ENCODE data around the gene GPRIN3.

The GPRIN3 gene

DNA sequence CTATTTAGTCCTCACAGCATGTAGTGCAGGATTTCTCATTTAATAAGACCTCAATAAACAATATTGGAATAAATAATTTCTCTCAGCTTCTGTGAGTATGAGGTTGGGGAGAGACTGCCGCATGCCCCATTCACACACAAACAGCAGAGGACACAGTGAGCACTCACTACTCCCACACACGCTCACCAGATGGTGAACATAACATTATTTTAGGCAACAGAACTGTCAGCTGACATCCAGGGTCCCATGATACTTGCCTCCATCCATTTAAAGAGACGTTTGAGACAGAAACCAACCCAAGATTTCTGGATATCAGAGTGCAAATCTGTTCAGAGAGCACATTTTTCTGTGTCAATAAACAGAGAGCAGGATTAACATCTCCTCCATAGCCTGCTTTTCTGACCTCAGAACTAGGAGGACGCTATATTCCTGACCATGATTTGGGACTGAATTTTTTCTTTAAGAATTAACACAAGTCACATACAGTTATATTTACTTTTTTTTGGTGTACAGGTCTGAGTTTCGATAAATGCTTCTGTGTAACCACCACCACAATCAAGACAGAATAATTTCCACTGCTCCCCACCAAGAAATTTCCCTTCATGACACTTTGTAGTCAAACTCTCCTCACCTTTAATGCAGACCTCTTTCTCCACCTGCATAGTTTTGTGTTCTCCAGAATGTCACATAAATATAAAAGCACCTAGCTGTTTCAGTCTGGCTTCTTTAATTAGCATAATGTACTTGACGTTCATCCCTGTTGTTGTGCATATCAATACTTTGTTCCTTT, 16.7 kb downstream of the GPRIN3 start:
- no peak overlapping the region for H3K9ac ChIP-seq (ENCODE audit: low read length)
- H3K4me1 ChIP-seq (ENCODE audit: control insufficient read depth, insufficient read depth, low read length), result no peaks in the 10 kb centered on the region
- no peaks in the 10 kb centered on the region for H3K27me3 ChIP-seq (ENCODE audit: control insufficient read depth, insufficient read depth, low read length)
- no peak overlapping the region for H3K27ac ChIP-seq (ENCODE audit: low read depth, low read length)
- peaks cover 9% of the 10 kb centered on the region; the same call in 1 of the 2 replicates for H3K9me3 ChIP-seq (ENCODE audit: control insufficient read depth, insufficient read depth, low read depth, low read length)
- no peak overlapping the region for H3K4me3 ChIP-seq (ENCODE audit: low read depth, low read length)
- no peaks in the 10 kb centered on the region for H3K36me3 ChIP-seq (ENCODE audit: control insufficient read depth, insufficient read depth, low read length)

GRCh38 chr4:89289312-89289711, 18.3 kb downstream of the GPRIN3 start:
- H3K4me1 ChIP-seq (ENCODE audit: control insufficient read depth, insufficient read depth, low read length), result peaks cover 7% of the 10 kb centered on the region; the same call in 1 of the 2 replicates
- peaks cover 9% of the 10 kb centered on the region; the same call in 1 of the 2 replicates for H3K9me3 ChIP-seq (ENCODE audit: control insufficient read depth, insufficient read depth, low read depth, low read length)
- H3K4me3 ChIP-seq (ENCODE audit: low read depth, low read length), result no peak overlapping the region
- no peak overlapping the region for H3K9ac ChIP-seq (ENCODE audit: low read length)
- H3K36me3 ChIP-seq (ENCODE audit: control insufficient read depth, insufficient read depth, low read length), result no peaks in the 10 kb centered on the region
- H3K27ac ChIP-seq (ENCODE audit: low read depth, low read length), result no peak overlapping the region
- H3K27me3 ChIP-seq (ENCODE audit: control insufficient read depth, insufficient read depth, low read length), result no peaks in the 10 kb centered on the region

DNA sequence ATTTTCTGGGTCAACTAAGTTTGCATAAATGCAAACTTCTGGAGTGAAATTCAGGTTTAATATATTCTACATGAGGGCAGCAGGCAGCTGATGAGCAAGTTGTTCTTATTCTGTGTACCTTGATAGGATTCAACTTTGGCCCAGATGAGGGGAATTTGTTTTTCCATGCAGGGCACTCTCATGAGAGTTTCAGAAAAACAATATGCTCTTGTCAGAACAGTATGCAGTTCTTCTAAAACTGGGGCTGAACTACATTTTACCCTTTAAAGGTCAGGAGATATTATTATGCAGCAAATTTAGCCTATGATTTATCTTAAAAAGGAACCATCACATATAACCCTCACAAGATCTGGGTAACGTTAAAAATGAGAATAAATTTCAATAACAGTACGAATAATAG, 19.2 kb downstream of the GPRIN3 start:
- peaks cover 9% of the 10 kb centered on the region; the same call in 1 of the 2 replicates for H3K9me3 ChIP-seq (ENCODE audit: control insufficient read depth, insufficient read depth, low read depth, low read length)

DNA sequence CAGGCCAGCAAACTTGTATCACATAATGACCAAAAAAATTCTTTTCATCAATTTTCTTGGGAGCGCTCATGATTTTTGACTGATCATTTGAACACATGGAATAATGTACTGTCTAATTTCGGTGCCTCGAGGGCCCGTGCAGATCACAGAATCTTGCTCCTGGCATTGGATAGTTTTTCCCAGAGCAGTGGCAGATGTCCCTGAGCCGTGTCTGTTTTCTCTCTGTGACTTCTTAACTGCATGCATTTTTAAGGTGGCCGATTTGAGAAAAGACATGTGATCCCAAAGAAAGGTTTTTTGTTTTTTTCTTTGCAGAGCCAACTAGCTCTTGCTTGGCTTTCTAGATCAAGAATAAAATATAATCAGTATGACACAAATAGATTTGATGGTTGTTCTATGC, 19.7 kb downstream of the GPRIN3 start:
- no peak overlapping the region for H3K27ac ChIP-seq (ENCODE audit: low read depth, low read length)
- peaks cover 11% of the 10 kb centered on the region; the same call in 1 of the 2 replicates for H3K4me1 ChIP-seq (ENCODE audit: control insufficient read depth, insufficient read depth, low read length)
- no peaks in the 10 kb centered on the region for H3K36me3 ChIP-seq (ENCODE audit: control insufficient read depth, insufficient read depth, low read length)
- H3K4me3 ChIP-seq (ENCODE audit: low read depth, low read length), result no peak overlapping the region
- H3K9me3 ChIP-seq (ENCODE audit: control insufficient read depth, insufficient read depth, low read depth, low read length), result peaks cover 9% of the 10 kb centered on the region; the same call in 1 of the 2 replicates
- H3K27me3 ChIP-seq (ENCODE audit: control insufficient read depth, insufficient read depth, low read length), result no peaks in the 10 kb centered on the region
- no peak overlapping the region for H3K9ac ChIP-seq (ENCODE audit: low read length)

More for the DNA sequence above, 19.2 kb downstream of the GPRIN3 start:
- H3K9ac ChIP-seq (ENCODE audit: low read length), result no peak overlapping the region
- H3K36me3 ChIP-seq (ENCODE audit: control insufficient read depth, insufficient read depth, low read length), result no peaks in the 10 kb centered on the region
- H3K27ac ChIP-seq (ENCODE audit: low read depth, low read length), result no peak overlapping the region
- H3K27me3 ChIP-seq (ENCODE audit: control insufficient read depth, insufficient read depth, low read length), result no peaks in the 10 kb centered on the region
- no peak overlapping the region for H3K4me3 ChIP-seq (ENCODE audit: low read depth, low read length)
- H3K4me1 ChIP-seq (ENCODE audit: control insufficient read depth, insufficient read depth, low read length), result peaks cover 11% of the 10 kb centered on the region; the same call in 1 of the 2 replicates

DNA sequence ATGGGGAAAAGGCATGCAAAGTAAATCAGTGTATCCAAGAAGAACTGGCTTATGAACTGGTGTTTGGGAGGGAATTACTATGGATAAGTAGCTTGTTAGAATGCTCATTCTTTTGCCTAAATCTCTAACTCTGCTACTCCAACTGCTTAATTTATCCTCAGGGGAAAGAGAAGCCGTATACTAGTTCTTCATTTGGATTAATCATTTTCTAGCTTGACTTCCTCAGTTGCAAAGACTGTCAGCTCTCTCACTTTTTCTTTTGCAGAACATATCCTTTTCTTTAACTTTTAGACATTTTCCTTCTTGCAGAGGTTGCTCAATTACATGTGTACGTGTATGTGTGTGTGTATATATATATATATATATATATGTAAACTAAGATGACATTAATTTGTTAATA, 21.9 kb downstream of the GPRIN3 start:
- Histone ChIP-seq H3K9ac (ENCODE audit: low read length) (no peak overlapping the region), H3K4me1 (ENCODE audit: control insufficient read depth, insufficient read depth, low read length) (peaks cover 11% of the 10 kb centered on the region; the same call in 1 of the 2 replicates)

DNA sequence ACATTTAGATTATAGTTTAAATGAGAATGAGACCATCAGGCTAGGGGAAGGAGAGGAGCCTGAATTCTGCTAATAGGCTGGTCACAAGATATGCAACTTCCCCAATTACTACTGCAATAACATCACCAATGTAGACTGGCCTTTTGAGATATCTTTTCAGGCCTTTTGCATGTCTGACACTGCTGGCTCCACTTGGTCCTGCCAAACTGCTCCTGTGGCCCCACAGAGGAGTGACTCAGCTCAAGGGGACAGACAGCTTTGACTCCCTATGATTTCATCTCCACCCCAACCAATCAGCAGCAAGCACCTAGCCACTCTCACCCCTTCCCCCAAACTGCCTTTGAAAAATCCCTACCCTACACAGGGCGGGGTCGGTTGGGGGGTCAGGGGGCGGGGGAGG, 22.8 kb downstream of the GPRIN3 start:
- H3K4me1 ChIP-seq (ENCODE audit: control insufficient read depth, insufficient read depth, low read length), result peaks cover 11% of the 10 kb centered on the region; the same call in 1 of the 2 replicates
- H3K27me3 ChIP-seq (ENCODE audit: control insufficient read depth, insufficient read depth, low read length), result no peaks in the 10 kb centered on the region
- H3K27ac ChIP-seq (ENCODE audit: low read depth, low read length), result no peak overlapping the region
- no peaks in the 10 kb centered on the region for H3K9me3 ChIP-seq (ENCODE audit: control insufficient read depth, insufficient read depth, low read depth, low read length)
- H3K9ac ChIP-seq (ENCODE audit: low read length), result no peak overlapping the region
- H3K36me3 ChIP-seq (ENCODE audit: control insufficient read depth, insufficient read depth, low read length), result no peaks in the 10 kb centered on the region
- H3K4me3 ChIP-seq (ENCODE audit: low read depth, low read length), result no peak overlapping the region

More for the DNA sequence above, 21.9 kb downstream of the GPRIN3 start:
- H3K4me3 ChIP-seq (ENCODE audit: low read depth, low read length), result no peak overlapping the region
- no peaks in the 10 kb centered on the region for H3K36me3 ChIP-seq (ENCODE audit: control insufficient read depth, insufficient read depth, low read length)
- H3K27me3 ChIP-seq (ENCODE audit: control insufficient read depth, insufficient read depth, low read length), result no peaks in the 10 kb centered on the region
- no peaks in the 10 kb centered on the region for H3K9me3 ChIP-seq (ENCODE audit: control insufficient read depth, insufficient read depth, low read depth, low read length)
- no peak overlapping the region for H3K27ac ChIP-seq (ENCODE audit: low read depth, low read length)

GRCh38 chr4:89284020-89284424, 23.6 kb downstream of the GPRIN3 start:
- Histone ChIP-seq H3K27ac (ENCODE audit: low read depth, low read length) (no peak overlapping the region), H3K27me3 (ENCODE audit: control insufficient read depth, insufficient read depth, low read length) (no peaks in the 10 kb centered on the region), H3K4me1 (ENCODE audit: control insufficient read depth, insufficient read depth, low read length) (peaks cover 11% of the 10 kb centered on the region; the same call in 1 of the 2 replicates), H3K4me3 (ENCODE audit: low read depth, low read length) (no peak overlapping the region), H3K9me3 (ENCODE audit: control insufficient read depth, insufficient read depth, low read depth, low read length) (no peaks in the 10 kb centered on the region), H3K9ac (ENCODE audit: low read length) (no peak overlapping the region), H3K36me3 (ENCODE audit: control insufficient read depth, insufficient read depth, low read length) (no peaks in the 10 kb centered on the region)

- H3K4me1 ChIP-seq (ENCODE audit: control insufficient read depth, insufficient read depth, low read length), result peaks cover 11% of the 10 kb centered on the region; the same call in 1 of the 2 replicates
- no peaks in the 10 kb centered on the region for H3K36me3 ChIP-seq (ENCODE audit: control insufficient read depth, insufficient read depth, low read length)
- no peak overlapping the region for H3K4me3 ChIP-seq (ENCODE audit: low read depth, low read length)
- H3K9ac ChIP-seq (ENCODE audit: low read length), result no peak overlapping the region
- H3K9me3 ChIP-seq (ENCODE audit: control insufficient read depth, insufficient read depth, low read depth, low read length), result no peaks in the 10 kb centered on the region
- H3K27me3 ChIP-seq (ENCODE audit: control insufficient read depth, insufficient read depth, low read length), result no peaks in the 10 kb centered on the region
- H3K27ac ChIP-seq (ENCODE audit: low read depth, low read length), result no peak overlapping the region
These were observed 24.2 kb downstream of the GPRIN3 start for GRCh38 chr4:89283226-89284009.

GRCh38 chr4:89279385-89279784, 28.2 kb downstream of the GPRIN3 start:
- Histone ChIP-seq H3K27ac (ENCODE audit: low read depth, low read length) (no peak overlapping the region), H3K9ac (ENCODE audit: low read length) (no peak overlapping the region), H3K4me3 (ENCODE audit: low read depth, low read length) (no peak overlapping the region), H3K27me3 (ENCODE audit: control insufficient read depth, insufficient read depth, low read length) (no peaks in the 10 kb centered on the region), H3K9me3 (ENCODE audit: control insufficient read depth, insufficient read depth, low read depth, low read length) (no peaks in the 10 kb centered on the region), H3K4me1 (ENCODE audit: control insufficient read depth, insufficient read depth, low read length) (peaks cover 5% of the 10 kb centered on the region; the same call in 1 of the 2 replicates), H3K36me3 (ENCODE audit: control insufficient read depth, insufficient read depth, low read length) (no peaks in the 10 kb centered on the region)

DNA sequence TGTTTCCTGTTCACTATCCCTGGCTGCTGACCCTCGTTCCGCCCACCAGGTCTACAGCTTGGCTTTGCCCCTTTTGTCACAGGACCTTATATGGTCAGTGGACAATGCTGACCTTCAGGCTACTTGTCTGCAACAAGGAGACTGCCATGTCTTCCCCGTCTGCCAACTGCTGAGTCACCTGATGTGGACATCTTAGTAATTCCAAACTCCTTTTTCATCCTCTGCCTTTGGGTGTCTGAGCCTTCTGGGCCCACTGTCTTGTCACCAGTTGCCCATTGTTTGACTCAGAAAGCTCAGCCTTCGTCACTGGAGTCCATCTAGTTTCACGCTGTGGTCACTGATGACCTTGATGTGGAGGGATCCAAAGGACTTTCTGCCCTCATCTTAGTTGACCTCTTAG, 30.2 kb downstream of the GPRIN3 start:
- H3K27me3 ChIP-seq (ENCODE audit: control insufficient read depth, insufficient read depth, low read length), result no peaks in the 10 kb centered on the region
- H3K4me1 ChIP-seq (ENCODE audit: control insufficient read depth, insufficient read depth, low read length), result no peaks in the 10 kb centered on the region
- H3K9me3 ChIP-seq (ENCODE audit: control insufficient read depth, insufficient read depth, low read depth, low read length), result no peaks in the 10 kb centered on the region
- no peak overlapping the region for H3K4me3 ChIP-seq (ENCODE audit: low read depth, low read length)
- no peak overlapping the region for H3K9ac ChIP-seq (ENCODE audit: low read length)
- no peak overlapping the region for H3K27ac ChIP-seq (ENCODE audit: low read depth, low read length)
- no peaks in the 10 kb centered on the region for H3K36me3 ChIP-seq (ENCODE audit: control insufficient read depth, insufficient read depth, low read length)

GRCh38 chr4:89276296-89276695, 31.3 kb downstream of the GPRIN3 start:
- Histone ChIP-seq H3K4me1 (ENCODE audit: control insufficient read depth, insufficient read depth, low read length) (no peaks in the 10 kb centered on the region), H3K27me3 (ENCODE audit: control insufficient read depth, insufficient read depth, low read length) (no peaks in the 10 kb centered on the region)

More at GRCh38 chr4:89276296-89276695, 31.3 kb downstream of the GPRIN3 start:
- Histone ChIP-seq H3K9ac (ENCODE audit: low read length) (no peak overlapping the region), H3K4me3 (ENCODE audit: low read depth, low read length) (no peak overlapping the region), H3K9me3 (ENCODE audit: control insufficient read depth, insufficient read depth, low read depth, low read length) (no peaks in the 10 kb centered on the region), H3K27ac (ENCODE audit: low read depth, low read length) (no peak overlapping the region), H3K36me3 (ENCODE audit: control insufficient read depth, insufficient read depth, low read length) (no peaks in the 10 kb centered on the region)
